ENCODE measurements around the gene NDUFB2. TPM values are rescaled to one million over a fixed set of nuclear protein-coding genes. Genes with fewer than 3 reads are reported as not detected.

NDUFB2 gene
- total and polyA plus RNA-seq, 2 donors (not counting 3 experiments of a cell fraction or from before 2014, with no cell fraction given) = 197 to 1,075 TPM

DNA sequence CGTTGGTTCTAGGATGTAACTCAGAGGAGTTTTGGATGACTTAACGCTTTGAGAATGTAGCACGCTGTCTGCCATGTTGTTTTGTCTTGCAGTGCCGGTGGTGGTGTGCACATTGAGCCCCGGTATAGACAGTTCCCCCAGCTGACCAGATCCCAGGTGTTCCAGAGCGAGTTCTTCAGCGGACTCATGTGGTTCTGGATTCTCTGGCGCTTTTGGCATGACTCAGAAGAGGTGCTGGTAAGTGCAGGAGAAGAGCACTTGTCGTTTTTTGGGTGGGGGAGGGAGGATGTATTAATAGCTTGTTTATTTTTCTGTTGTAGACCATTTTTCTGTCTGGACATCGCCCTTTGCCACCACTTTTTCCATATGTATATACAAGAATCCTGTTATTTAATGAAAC lies 6.3 kb downstream of the NDUFB2 start:
- FAIRE-seq (no peak), DNase-seq (ENCODE audit: low read depth, low spot score) (no peak)
- Histone ChIP-seq H3K9me1 (replicated peaks; ENCODE audit: control insufficient read depth, extremely low read depth, insufficient read depth, low read length) (peaks cover 5% of the 10 kb centered on the region), H3K4me1 (ENCODE audit: control insufficient read depth, extremely low read depth, insufficient read depth, low read length) (peaks cover 4% of the 10 kb centered on the region), H2AFZ (ENCODE audit: low read depth, low read length) (no peak overlapping the region), H3K4me3 (replicated peaks in 1 of 3; ENCODE audit: insufficient read depth in 1 of 3, low read depth in 1 of 3, low read length in 3 of 3) (no peak overlapping the region), H3K27me3 (ENCODE audit: control insufficient read depth in 2 of 2, insufficient read depth in 2 of 2, low read length in 2 of 2) (no peaks in the 10 kb centered on the region), H3K27ac (ENCODE audit: insufficient read depth, low read depth, low read length) (no peak overlapping the region), H3K79me2 (ENCODE audit: control insufficient read depth, insufficient read depth, low read length) (peaks cover 47% of the 10 kb centered on the region), H3K36me3 (ENCODE audit: control insufficient read depth in 2 of 2, extremely low read depth in 1 of 2, insufficient read depth in 2 of 2, low read length in 2 of 2) (peaks cover 6 to 12% of the 10 kb centered on the region in 2 experiments), H4K20me1 (replicated peaks; ENCODE audit: control insufficient read depth, extremely low read depth, insufficient read depth, low read length) (no peaks in the 10 kb centered on the region), H3K4me2 (ENCODE audit: insufficient read depth, low read length) (no peak overlapping the region), H3K9me3 (replicated peaks; ENCODE audit: control insufficient read depth, insufficient read depth, low read length) (no peaks in the 10 kb centered on the region), H3K9ac (replicated peaks; ENCODE audit: extremely low read depth, insufficient read depth, low read length) (no peak overlapping the region)
- TF ChIP-seq JUN (IDR thresholded peaks at IDR 0.05; ENCODE audit: borderline replicate concordance, insufficient read depth, insufficient read length, low read depth) = no peak
- TF ChIP-seq, protein P1, sequence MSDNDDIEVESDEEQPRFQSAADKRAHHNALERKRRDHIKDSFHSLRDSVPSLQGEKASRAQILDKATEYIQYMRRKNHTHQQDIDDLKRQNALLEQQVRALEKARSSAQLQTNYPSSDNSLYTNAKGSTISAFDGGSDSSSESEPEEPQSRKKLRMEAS (IDR thresholded peaks at IDR 0.05; ENCODE audit: insufficient read depth, insufficient read length) = no peak
- intact Hi-C loops (cut with micrococcal nuclease) (no loop called here), dilution Hi-C loops (cut with MboI; ENCODE audit: extremely low pct_ligation_motif_present, low sequenced_read_pairs) (no loop called here)
- POLR2A ChIA-PET = interaction anchor here (0.7 kb wide), 1 partner anchor 35 kb away, joined by 3 read pairs; no protein-coding TSS in a partner anchor
- CTCF ChIA-PET = interaction anchor here (1.1 kb wide), 1 partner anchor 27 kb away, joined by 4 read pairs; no protein-coding TSS in a partner anchor
- BruUV-seq (replicated peaks) = no TSS peak

DNA sequence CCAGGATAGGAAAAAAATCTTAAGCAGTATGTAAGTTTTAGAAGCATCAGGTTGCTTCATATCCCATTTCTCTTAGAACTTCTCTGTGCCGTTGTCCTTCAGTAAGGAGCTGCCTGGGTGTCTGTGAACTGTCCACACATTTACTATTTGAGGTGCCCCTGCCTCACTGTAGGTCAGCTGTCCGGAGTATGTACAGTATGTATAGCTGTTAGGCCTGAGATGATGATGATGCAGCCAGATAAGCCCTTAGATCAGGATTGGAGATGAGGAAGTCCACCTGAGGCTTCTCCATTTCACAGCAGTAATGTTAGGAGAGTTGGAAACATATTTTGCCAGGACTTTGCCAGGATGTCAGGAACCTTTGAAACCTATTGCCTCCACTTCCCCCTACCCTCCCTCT lies 7.7 kb downstream of the NDUFB2 start:
- Histone ChIP-seq H3K4me2 (ENCODE audit: insufficient read depth, low read length) (no peak overlapping the region), H3K36me3 (ENCODE audit: control insufficient read depth in 2 of 2, extremely low read depth in 1 of 2, insufficient read depth in 2 of 2, low read length in 2 of 2) (peaks cover 6 to 12% of the 10 kb centered on the region in 2 experiments), H3K9me1 (replicated peaks; ENCODE audit: control insufficient read depth, extremely low read depth, insufficient read depth, low read length) (peaks cover 5% of the 10 kb centered on the region), H3K79me2 (ENCODE audit: control insufficient read depth, insufficient read depth, low read length) (peaks cover 33% of the 10 kb centered on the region), H3K9ac (replicated peaks; ENCODE audit: extremely low read depth, insufficient read depth, low read length) (no peak overlapping the region), H3K9me3 (replicated peaks; ENCODE audit: control insufficient read depth, insufficient read depth, low read length) (no peaks in the 10 kb centered on the region), H3K4me3 (replicated peaks in 1 of 3; ENCODE audit: insufficient read depth in 1 of 3, low read depth in 1 of 3, low read length in 3 of 3) (no peak overlapping the region), H4K20me1 (replicated peaks; ENCODE audit: control insufficient read depth, extremely low read depth, insufficient read depth, low read length) (no peaks in the 10 kb centered on the region), H3K4me1 (ENCODE audit: control insufficient read depth, extremely low read depth, insufficient read depth, low read length) (no peaks in the 10 kb centered on the region), H3K27ac (ENCODE audit: insufficient read depth, low read depth, low read length) (no peak overlapping the region), H2AFZ (ENCODE audit: low read depth, low read length) (no peak overlapping the region), H3K27me3 (ENCODE audit: control insufficient read depth in 2 of 2, insufficient read depth in 2 of 2, low read length in 2 of 2) (no peaks in the 10 kb centered on the region)
- FAIRE-seq (no peak), DNase-seq (ENCODE audit: low read depth, low spot score) (no peak)
- ChIA-PET POLR2A (no interaction called here), CTCF (no interaction called here)
- dilution Hi-C loops (cut with MboI; ENCODE audit: extremely low pct_ligation_motif_present, low sequenced_read_pairs) = no loop called here
- TF ChIP-seq EZH2 (IDR thresholded peaks at IDR 0.05; ENCODE audit: borderline replicate concordance, low read depth, low read length, severe bottlenecking) = no peak
- TF ChIP-seq JUN (IDR thresholded peaks at IDR 0.05; ENCODE audit: borderline replicate concordance, insufficient read depth, insufficient read length, low read depth) = no peak
- TF ChIP-seq, protein P1 (IDR thresholded peaks at IDR 0.05; ENCODE audit: insufficient read depth, insufficient read length) = no peak
- no peak for TF ChIP-seq POLR2AphosphoS5 (IDR thresholded peaks at IDR 0.05; ENCODE audit: insufficient read depth, low read depth, low read length)
- TF ChIP-seq, protein P2, sequence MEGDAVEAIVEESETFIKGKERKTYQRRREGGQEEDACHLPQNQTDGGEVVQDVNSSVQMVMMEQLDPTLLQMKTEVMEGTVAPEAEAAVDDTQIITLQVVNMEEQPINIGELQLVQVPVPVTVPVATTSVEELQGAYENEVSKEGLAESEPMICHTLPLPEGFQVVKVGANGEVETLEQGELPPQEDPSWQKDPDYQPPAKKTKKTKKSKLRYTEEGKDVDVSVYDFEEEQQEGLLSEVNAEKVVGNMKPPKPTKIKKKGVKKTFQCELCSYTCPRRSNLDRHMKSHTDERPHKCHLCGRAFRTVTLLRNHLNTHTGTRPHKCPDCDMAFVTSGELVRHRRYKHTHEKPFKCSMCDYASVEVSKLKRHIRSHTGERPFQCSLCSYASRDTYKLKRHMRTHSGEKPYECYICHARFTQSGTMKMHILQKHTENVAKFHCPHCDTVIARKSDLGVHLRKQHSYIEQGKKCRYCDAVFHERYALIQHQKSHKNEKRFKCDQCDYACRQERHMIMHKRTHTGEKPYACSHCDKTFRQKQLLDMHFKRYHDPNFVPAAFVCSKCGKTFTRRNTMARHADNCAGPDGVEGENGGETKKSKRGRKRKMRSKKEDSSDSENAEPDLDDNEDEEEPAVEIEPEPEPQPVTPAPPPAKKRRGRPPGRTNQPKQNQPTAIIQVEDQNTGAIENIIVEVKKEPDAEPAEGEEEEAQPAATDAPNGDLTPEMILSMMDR (IDR thresholded peaks at IDR 0.05; ENCODE audit: extremely low read depth in 1 of 2, insufficient read depth in 1 of 2, low read depth in 1 of 2, low read length in 2 of 2) = no peak
- TF ChIP-seq GATA2 (IDR thresholded peaks at IDR 0.05; ENCODE audit: insufficient read depth, insufficient read length, low read depth, low read length) = no peak
- TF ChIP-seq FOS (IDR thresholded peaks at IDR 0.05; ENCODE audit: borderline replicate concordance, insufficient read depth, low read length) = no peak
- no peak for TF ChIP-seq MYC (IDR thresholded peaks at IDR 0.05; ENCODE audit: low read depth, low read length)
- TF ChIP-seq POLR2A (IDR thresholded peaks at IDR 0.05; ENCODE audit: low read depth, low read length) = no peak
- no TSS peak for BruUV-seq (replicated peaks)
- intact Hi-C loops (cut with micrococcal nuclease) = no loop called here
